Activated CD4-positive, alpha-beta T cell treated with anti-CD3 and anti-CD28 coated beads for 36 hours (primary cell): ENCODE data around the gene PDE6A. TPM values are rescaled to one million over a fixed set of nuclear protein-coding genes. Genes with fewer than 3 reads are reported as not detected.
A peak's percentile ranks its signal among the peaks of the same experiment; 100 is the strongest.

Source experiments
- ATAC-seq: fragments of 200-7000 bp; cut with Tn5 transposase; one replicate; pipeline ENCODE4 v1.10.0; 2021; ENCODE audit warnings: mild to moderate bottlenecking, moderate library complexity
- CTCF ChIA-PET: fragments of 350-600 bp; sonication (Branson Sonifier 250); formaldehyde crosslinking; loops from one replicate; lab custom pipeline; 2021; ENCODE audit warnings: antibody characterized with exemption; lab: Charles Lee
- POLR2A ChIA-PET: fragments of 350-600 bp; sonication (Branson Sonifier 250); formaldehyde crosslinking; loops from one replicate; lab custom pipeline; 2021; ENCODE audit warnings: antibody characterized with exemption, inconsistent platforms; lab: Charles Lee
- DNase-seq: peaks from one replicate; pipeline ENCODE4 v3.0.0-alpha.2; 2020
- H3K27ac Mint-ChIP-seq: one replicate; pipeline ENCODE4 v1.8.0; 2021; ENCODE audit warnings: mixed read lengths
- H3K27me3 Mint-ChIP-seq: one replicate; pipeline ENCODE4 v1.8.0; 2021; ENCODE audit warnings: mixed read lengths
- H3K36me3 Mint-ChIP-seq: one replicate; pipeline ENCODE4 v1.8.0; 2021; ENCODE audit warnings: low read depth, mixed read lengths
- H3K4me1 Mint-ChIP-seq: one replicate; pipeline ENCODE4 v1.8.0; 2021; ENCODE audit warnings: mixed read lengths
- H3K4me3 Mint-ChIP-seq: one replicate; pipeline ENCODE4 v1.8.0; 2021; ENCODE audit warnings: mild to moderate bottlenecking, moderate library complexity, mixed read lengths
- H3K9me3 Mint-ChIP-seq: one replicate; pipeline ENCODE4 v1.8.0; 2021; ENCODE audit warnings: low read depth, mixed read lengths
- intact Hi-C, 2 experiments: fragments of 100-400 bp; cut with DNase I in 1 of 2; cut with micrococcal nuclease in 1 of 2; formaldehyde crosslinking; loops; one replicate each; pipeline versions ENCODE4 v1.14.2 to v1.15.1; 2022 to 2024; cut with DNase I, micrococcal nuclease
- total RNA-seq, 2 experiments: library from RNA; stranded (reverse); gene quantifications; one replicate each; pipeline ENCODE4 v1.2.3, GENCODE V29; 2021

The PDE6A gene
- total RNA-seq, 2 experiments from 2014 or later, result not detected

DNA sequence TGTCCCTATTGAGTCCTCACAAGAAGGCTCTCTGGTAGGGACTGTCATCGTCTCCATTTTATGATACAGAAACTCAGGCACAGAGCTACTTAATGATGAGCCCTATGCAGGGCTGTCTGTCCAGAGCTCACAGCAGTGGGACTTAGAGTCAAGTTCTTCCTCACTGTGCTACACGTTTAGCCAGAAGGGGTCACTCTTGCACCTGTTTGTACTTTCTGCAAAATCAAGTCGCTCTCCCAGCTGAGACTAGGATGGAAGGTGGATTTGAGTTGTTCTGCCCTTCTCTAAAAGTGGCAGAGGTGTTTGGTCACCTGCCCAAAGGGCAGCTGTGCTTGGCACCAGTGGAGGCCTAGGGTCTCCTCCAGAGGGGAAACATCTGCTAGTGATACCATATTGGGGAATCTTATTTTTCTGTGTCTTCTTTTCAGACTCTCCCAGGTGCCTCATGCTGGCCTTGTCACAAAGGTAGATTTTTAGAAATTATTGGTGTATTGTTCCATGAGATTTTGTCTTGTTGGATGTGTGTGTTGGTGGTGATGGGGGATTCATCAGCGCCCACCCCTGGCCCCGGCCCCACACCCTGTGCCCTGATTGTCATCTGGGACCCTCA is 110.2 kb downstream of the PDE6A start:
- peaks cover 5% of the 10 kb centered on the region for H3K36me3 Mint-ChIP-seq
- CTCF ChIA-PET, result interaction anchor here (0.5 to 7.8 kb wide), 30 partner anchors 9 to 389 kb away, joined by 3 to 116 read pairs (median 4); partner anchors contain the start of genes HMGXB3, SLC26A2 and TIGD6
- H3K27ac Mint-ChIP-seq, result no peak overlapping the region
- H3K4me1 Mint-ChIP-seq, result peaks cover 5% of the 10 kb centered on the region
- no peaks in the 10 kb centered on the region for H3K9me3 Mint-ChIP-seq
- ATAC-seq (peak; percentile 55), DNase-seq (peak; percentile 74)
- no peaks in the 10 kb centered on the region for H3K27me3 Mint-ChIP-seq
- POLR2A ChIA-PET, result interaction anchor here (0.5 to 0.7 kb wide), 2 partner anchors 79 to 93 kb away, joined by 3 to 7 read pairs; no protein-coding TSS in a partner anchor
- H3K4me3 Mint-ChIP-seq, result no peak overlapping the region
- intact Hi-C loops, result loop anchor here (1.0 kb wide), 3 partner anchors 128 to 384 kb away; no protein-coding TSS in a partner anchor

DNA sequence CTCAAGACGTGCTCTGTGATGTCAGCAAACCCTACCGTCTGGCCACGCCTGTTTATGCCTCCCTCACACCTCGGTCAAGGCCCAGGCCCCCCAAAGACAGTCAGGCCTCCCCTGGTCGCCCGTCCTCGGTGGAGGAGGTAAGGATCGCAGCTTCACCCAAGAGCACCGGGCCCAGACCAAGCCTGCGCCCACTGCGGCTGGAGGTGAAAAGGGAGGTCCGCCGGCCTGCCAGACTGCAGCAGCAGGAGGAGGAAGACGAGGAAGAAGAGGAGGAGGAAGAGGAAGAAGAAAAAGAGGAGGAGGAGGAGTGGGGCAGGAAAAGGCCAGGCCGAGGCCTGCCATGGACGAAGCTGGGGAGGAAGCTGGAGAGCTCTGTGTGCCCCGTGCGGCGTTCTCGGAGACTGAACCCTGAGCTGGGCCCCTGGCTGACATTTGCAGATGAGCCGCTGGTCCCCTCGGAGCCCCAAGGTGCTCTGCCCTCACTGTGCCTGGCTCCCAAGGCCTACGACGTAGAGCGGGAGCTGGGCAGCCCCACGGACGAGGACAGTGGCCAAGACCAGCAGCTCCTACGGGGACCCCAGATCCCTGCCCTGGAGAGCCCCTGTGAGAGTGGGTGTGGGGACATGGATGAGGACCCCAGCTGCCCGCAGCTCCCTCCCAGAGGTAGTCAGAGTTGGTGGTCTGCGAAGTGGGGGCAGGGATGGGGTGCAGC is 111.3 kb downstream of the PDE6A start:
- intact Hi-C loops, result no loop called here

DNA sequence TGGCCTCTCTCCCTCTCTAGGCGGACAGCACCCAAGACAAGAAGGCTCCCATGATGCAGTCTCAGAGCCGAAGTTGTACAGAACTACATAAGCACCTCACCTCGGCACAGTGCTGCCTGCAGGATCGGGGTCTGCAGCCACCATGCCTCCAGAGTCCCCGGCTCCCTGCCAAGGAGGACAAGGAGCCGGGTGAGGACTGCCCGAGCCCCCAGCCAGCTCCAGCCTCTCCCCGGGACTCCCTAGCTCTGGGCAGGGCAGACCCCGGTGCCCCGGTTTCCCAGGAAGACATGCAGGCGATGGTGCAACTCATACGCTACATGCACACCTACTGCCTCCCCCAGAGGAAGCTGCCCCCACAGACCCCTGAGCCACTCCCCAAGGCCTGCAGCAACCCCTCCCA is 112.0 kb downstream of the PDE6A start:
- Mint-ChIP-seq H3K36me3 (peaks cover 4% of the 10 kb centered on the region), H3K27me3 (no peaks in the 10 kb centered on the region), H3K4me1 (peaks cover 7% of the 10 kb centered on the region), H3K9me3 (no peaks in the 10 kb centered on the region), H3K4me3 (no peak overlapping the region), H3K27ac (no peak overlapping the region)
- ChIA-PET POLR2A (no interaction called here), CTCF (interaction anchor here (0.9 to 7.8 kb wide), 7 partner anchors 10 to 290 kb away, joined by 3 to 116 read pairs (median 8); partner anchors contain the start of gene SLC26A2)
- intact Hi-C loops, result no loop called here
- ATAC-seq, result no peak
- DNase-seq, result no peak

More for the DNA sequence above, 111.3 kb downstream of the PDE6A start:
- Mint-ChIP-seq H3K27me3 (no peaks in the 10 kb centered on the region), H3K9me3 (no peaks in the 10 kb centered on the region), H3K36me3 (peaks cover 4% of the 10 kb centered on the region), H3K27ac (no peak overlapping the region), H3K4me1 (peaks cover 7% of the 10 kb centered on the region), H3K4me3 (no peak overlapping the region)
- ChIA-PET CTCF (interaction anchor here (0.7 to 7.8 kb wide), 16 partner anchors 10 to 213 kb away, joined by 3 to 116 read pairs (median 4); partner anchors contain the start of gene SLC26A2), POLR2A (no interaction called here)
- ATAC-seq (no peak), DNase-seq (no peak)

DNA sequence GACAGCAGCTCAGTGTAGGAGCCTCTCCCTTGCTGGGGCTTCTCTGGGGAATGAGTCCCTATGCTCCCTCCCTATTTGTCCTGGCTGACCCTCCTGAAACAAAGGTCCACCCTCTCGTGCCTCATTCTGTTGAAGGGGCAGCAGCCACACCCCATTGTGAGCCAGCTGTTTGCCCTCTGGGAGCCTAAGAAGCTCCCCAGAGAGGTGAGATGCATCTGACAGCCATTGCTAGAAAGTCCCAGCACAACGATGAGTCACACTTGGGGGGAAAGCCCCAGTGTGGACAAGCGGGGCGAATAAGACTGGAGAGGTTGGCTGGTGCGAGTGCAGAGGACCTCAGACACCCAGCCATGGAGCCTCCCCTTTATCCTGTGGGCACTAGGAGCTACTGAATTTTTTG is 113.1 kb downstream of the PDE6A start:
- Mint-ChIP-seq H3K4me1 (peaks cover 7% of the 10 kb centered on the region), H3K27ac (no peak overlapping the region), H3K27me3 (no peaks in the 10 kb centered on the region), H3K36me3 (peaks cover 4% of the 10 kb centered on the region), H3K4me3 (no peak overlapping the region), H3K9me3 (no peaks in the 10 kb centered on the region)
- DNase-seq, result peak; percentile 75
- ATAC-seq, result peak; percentile 91
- ChIA-PET CTCF (interaction anchor here (0.5 to 7.8 kb wide), 17 partner anchors 14 to 291 kb away, joined by 3 to 116 read pairs (median 4); partner anchors contain the start of gene SLC26A2), POLR2A (no interaction called here)
- intact Hi-C loops, result no loop called here

DNA sequence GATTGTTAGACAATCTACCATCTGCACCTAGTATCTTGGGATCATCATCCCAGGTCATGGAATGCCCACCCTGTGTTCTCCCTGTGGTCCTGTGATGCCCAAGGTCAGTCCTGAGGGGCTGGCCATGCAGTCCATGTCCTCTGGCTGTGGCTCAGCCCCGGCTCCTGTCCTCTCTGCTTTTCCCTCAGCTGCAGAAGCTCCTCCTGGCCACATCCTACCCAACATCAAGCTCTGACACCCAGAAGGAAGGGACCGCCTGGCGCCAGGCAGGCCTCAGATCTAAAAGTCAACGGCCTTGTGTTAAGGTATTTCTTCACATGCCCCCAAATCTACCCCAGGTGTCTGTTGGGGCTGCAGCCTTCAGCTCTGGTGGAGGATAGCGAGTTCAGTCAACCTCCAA is 114.0 kb downstream of the PDE6A start:
- intact Hi-C loops, result no loop called here
- DNase-seq (no peak), ATAC-seq (no peak)
- POLR2A ChIA-PET, result interaction anchor here (0.7 kb wide), 1 partner anchor 86 kb away, joined by 4 read pairs; no protein-coding TSS in a partner anchor
- Mint-ChIP-seq H3K27ac (no peak overlapping the region), H3K27me3 (no peaks in the 10 kb centered on the region), H3K36me3 (peaks cover 2% of the 10 kb centered on the region), H3K9me3 (no peaks in the 10 kb centered on the region), H3K4me3 (no peak overlapping the region), H3K4me1 (peaks cover 7% of the 10 kb centered on the region)
- CTCF ChIA-PET, result interaction anchor here (0.7 to 7.8 kb wide), 17 partner anchors 14 to 197 kb away, joined by 3 to 116 read pairs (median 4); partner anchors contain the start of gene SLC26A2

DNA sequence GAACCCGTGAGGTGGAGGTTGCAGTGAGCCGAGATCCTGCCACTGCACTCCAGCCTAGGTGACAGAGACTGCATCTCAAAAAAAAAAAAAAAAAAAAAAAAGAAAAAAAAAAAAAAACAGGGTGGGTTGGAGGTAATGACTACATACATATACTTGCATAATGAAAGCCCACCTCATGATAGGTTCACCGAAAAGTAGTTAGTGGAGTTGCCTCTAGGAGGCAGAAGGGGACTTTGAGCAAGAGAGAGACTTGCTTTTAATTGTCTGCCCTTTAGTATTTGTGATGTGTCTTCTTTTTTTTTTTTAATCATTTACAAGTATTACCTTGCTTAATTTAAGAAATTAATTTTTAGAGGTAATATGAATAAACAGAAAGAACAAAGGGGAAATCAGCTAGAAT is 114.6 kb downstream of the PDE6A start:
- CTCF ChIA-PET, result interaction anchor here (0.6 to 7.8 kb wide), 19 partner anchors 8 to 216 kb away, joined by 3 to 116 read pairs (median 4); partner anchors contain the start of gene SLC26A2
- intact Hi-C loops, result loop anchor here in 1 of 2 experiments (5.0 kb wide), 1 partner anchor 163 kb away; no protein-coding TSS in a partner anchor

DNA sequence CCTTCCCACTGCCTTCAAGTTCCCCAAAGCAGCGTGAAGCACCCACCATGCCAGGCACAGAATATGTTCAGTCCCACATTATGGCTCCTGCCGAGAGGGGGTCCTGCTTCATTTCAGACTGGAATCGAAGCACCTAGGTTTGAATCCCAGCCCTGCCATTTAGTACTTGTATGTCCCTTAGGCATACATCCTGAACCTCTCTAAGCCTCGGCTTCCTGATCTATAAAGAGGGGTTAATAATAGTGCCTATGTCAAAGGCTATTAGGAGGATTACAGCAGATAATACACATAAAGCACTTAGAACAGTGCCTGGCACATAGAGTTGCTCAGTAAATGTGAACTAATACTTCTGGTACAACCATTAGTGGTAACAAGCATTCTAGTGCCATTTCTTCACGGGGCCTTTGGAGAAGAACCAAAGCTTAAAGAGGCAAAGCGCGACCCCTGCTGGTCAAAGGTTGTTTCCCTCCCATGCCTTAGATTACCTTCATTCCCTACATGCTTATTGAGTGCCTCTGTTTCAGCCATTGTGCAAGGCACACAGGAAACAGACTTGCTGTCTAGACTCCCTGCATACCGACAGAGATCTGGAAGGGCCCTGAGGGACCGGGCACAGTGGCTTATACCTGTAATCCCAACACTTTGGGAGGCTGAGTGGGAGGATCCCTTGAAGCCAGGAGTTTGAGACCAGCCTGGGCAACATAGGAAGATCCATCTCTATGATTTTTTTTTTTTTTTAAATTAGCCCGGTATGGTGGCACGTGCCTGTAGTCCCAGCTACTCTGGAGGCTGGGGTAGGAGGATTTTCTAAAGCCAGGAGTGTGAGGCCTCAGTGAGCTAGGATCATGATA is 116.2 kb downstream of the PDE6A start:
- ATAC-seq (peak; percentile 66), DNase-seq (peak; percentile 91)
- H3K4me1 Mint-ChIP-seq, result peaks cover 7% of the 10 kb centered on the region
- intact Hi-C loops, result loop anchor here (1.0 to 5.0 kb wide), 4 partner anchors 98 to 192 kb away; partner anchors contain the start of gene PPARGC1B (in 1 of the 2)
- ChIA-PET CTCF (interaction anchor here (0.6 to 5.0 kb wide), 28 partner anchors 10 to 1788 kb away, joined by 3 to 41 read pairs (median 4); partner anchors contain the start of gene SLC26A2), POLR2A (interaction anchor here (0.6 to 0.7 kb wide), 2 partner anchors 10 to 68 kb away, joined by 4 read pairs; no protein-coding TSS in a partner anchor)
- no peak overlapping the region for H3K27ac Mint-ChIP-seq
- peaks cover 2% of the 10 kb centered on the region for H3K36me3 Mint-ChIP-seq
- H3K4me3 Mint-ChIP-seq, result no peak overlapping the region
- no peaks in the 10 kb centered on the region for H3K27me3 Mint-ChIP-seq
- H3K9me3 Mint-ChIP-seq, result no peaks in the 10 kb centered on the region

More for the DNA sequence above, 114.6 kb downstream of the PDE6A start:
- H3K36me3 Mint-ChIP-seq, result peaks cover 2% of the 10 kb centered on the region
- H3K9me3 Mint-ChIP-seq, result no peaks in the 10 kb centered on the region
- peaks cover 7% of the 10 kb centered on the region for H3K4me1 Mint-ChIP-seq
- DNase-seq (no peak), ATAC-seq (no peak)
- no peak overlapping the region for H3K27ac Mint-ChIP-seq
- H3K4me3 Mint-ChIP-seq, result no peak overlapping the region
- no peaks in the 10 kb centered on the region for H3K27me3 Mint-ChIP-seq
- POLR2A ChIA-PET, result interaction anchor here (0.7 kb wide), 1 partner anchor 87 kb away, joined by 4 read pairs; no protein-coding TSS in a partner anchor

DNA sequence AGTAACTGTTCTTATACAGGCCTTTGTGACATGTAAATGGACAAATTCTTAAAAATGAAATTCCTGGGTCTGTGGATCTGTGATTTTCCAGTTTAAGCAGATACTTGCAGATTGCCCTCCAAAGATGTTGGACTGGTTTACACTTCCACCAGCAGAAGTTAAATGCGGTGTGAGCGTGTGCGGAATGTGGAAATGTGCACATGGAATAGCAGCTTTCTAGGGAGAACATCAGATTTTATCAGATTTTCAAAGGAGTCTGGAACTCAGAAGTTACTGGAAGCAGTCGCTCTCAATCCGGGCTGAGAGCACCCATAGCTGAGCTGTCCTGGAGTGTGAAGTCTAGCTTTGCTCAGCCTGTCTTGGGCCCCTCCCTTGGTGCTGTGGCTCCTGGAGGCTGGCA is 117.0 kb downstream of the PDE6A start:
- Mint-ChIP-seq H3K4me1 (peaks cover 7% of the 10 kb centered on the region), H3K27ac (no peak overlapping the region), H3K36me3 (peaks cover 2% of the 10 kb centered on the region), H3K9me3 (no peaks in the 10 kb centered on the region), H3K4me3 (no peak overlapping the region), H3K27me3 (no peaks in the 10 kb centered on the region)
- ATAC-seq (no peak), DNase-seq (no peak)
- ChIA-PET POLR2A (no interaction called here), CTCF (interaction anchor here (0.8 to 5.0 kb wide), 17 partner anchors 11 to 381 kb away, joined by 3 to 41 read pairs (median 5); partner anchors contain the start of gene SLC26A2)
- intact Hi-C loops, result loop anchor here in 1 of 2 experiments (5.0 kb wide), 1 partner anchor 160 kb away; no protein-coding TSS in a partner anchor

DNA sequence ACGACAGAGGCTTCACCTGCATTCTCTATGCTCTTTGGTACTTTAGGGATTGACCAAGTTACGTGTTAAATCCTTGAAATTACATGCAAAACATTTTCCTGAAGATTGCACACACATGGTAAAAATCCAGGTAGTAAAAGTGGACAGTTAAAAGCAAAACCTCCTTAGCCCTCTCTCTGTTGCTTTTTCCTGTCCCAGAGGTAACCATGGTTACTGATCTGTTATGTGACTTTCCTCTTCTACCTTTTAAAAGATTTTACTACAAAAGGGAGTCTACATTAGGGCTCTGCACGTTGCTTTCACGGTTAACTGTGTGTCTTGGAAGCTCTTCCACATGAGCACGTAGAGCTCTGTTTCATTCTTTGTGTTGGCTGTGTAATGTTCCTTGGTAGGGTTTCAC is 117.5 kb downstream of the PDE6A start:
- Mint-ChIP-seq H3K27me3 (no peaks in the 10 kb centered on the region), H3K27ac (no peak overlapping the region), H3K4me1 (peaks cover 7% of the 10 kb centered on the region), H3K4me3 (no peak overlapping the region), H3K36me3 (peaks cover 2% of the 10 kb centered on the region), H3K9me3 (no peaks in the 10 kb centered on the region)
- ChIA-PET POLR2A (no interaction called here), CTCF (interaction anchor here (0.8 to 5.0 kb wide), 13 partner anchors 12 to 382 kb away, joined by 3 to 41 read pairs (median 7); no protein-coding TSS in a partner anchor)
- intact Hi-C loops, result loop anchor here in 1 of 2 experiments (5.0 kb wide), 1 partner anchor 160 kb away; no protein-coding TSS in a partner anchor
- ATAC-seq (no peak), DNase-seq (no peak)

DNA sequence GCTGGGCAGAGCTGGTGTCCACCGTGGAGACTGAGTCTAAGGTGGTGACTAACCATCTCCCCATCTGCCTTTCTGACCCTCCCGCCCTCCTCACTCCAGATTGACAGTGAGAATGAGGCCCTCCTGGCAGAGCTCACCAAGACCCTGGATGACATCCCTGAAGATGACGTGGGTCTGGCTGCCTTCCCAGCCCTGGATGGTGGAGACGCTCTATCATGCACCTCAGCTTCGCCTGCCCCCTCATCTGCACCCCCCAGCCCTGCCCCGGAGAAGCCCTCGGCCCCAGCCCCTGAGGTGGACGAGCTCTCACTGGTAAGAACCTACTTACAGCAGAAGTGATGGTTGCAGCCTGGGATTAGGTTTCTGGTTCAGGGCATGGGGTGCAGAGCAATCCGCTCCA is 118.0 kb downstream of the PDE6A start:
- H3K27me3 Mint-ChIP-seq, result no peaks in the 10 kb centered on the region
- H3K36me3 Mint-ChIP-seq, result peaks cover 2% of the 10 kb centered on the region
- intact Hi-C loops, result loop anchor here in 1 of 2 experiments (5.0 kb wide), 1 partner anchor 159 kb away; no protein-coding TSS in a partner anchor
- DNase-seq (no peak), ATAC-seq (no peak)
- H3K4me3 Mint-ChIP-seq, result no peak overlapping the region
- ChIA-PET CTCF (interaction anchor here (0.6 to 5.0 kb wide), 11 partner anchors 11 to 189 kb away, joined by 3 to 41 read pairs (median 4); no protein-coding TSS in a partner anchor), POLR2A (no interaction called here)
- H3K4me1 Mint-ChIP-seq, result peaks cover 6% of the 10 kb centered on the region
- H3K27ac Mint-ChIP-seq, result no peak overlapping the region
- H3K9me3 Mint-ChIP-seq, result no peaks in the 10 kb centered on the region
